ENCODE results near the gene PEAK3. TPM values are rescaled to one million over a fixed set of nuclear protein-coding genes. Genes with fewer than 3 reads are reported as not detected.
A peak's percentile ranks its signal among the peaks of the same experiment; 100 is the strongest.

Gene PEAK3
- total RNA-seq, 1 donor from 2014 or later: not detected

DNA sequence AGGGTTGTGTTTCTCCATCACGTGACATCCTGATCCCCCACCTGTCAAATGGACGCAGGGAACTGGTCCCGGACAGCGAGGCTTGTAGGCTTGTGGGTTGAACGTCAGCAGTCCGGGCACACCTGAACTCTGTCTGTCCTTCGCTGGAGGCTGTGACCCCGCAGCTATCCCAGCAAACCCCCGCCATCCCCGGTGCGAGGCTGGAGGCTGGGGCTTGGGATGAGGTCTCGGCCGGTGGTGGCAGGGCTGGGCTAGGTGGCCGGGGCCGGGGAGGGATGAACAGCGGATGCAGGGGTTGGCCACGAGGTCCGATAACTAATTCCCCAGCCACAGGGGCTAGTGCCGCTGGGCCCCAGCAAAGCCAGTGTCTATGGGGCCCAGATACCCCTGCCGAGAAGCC lies 37.6 kb upstream of the PEAK3 start:
- TF ChIP-seq, protein P1, sequence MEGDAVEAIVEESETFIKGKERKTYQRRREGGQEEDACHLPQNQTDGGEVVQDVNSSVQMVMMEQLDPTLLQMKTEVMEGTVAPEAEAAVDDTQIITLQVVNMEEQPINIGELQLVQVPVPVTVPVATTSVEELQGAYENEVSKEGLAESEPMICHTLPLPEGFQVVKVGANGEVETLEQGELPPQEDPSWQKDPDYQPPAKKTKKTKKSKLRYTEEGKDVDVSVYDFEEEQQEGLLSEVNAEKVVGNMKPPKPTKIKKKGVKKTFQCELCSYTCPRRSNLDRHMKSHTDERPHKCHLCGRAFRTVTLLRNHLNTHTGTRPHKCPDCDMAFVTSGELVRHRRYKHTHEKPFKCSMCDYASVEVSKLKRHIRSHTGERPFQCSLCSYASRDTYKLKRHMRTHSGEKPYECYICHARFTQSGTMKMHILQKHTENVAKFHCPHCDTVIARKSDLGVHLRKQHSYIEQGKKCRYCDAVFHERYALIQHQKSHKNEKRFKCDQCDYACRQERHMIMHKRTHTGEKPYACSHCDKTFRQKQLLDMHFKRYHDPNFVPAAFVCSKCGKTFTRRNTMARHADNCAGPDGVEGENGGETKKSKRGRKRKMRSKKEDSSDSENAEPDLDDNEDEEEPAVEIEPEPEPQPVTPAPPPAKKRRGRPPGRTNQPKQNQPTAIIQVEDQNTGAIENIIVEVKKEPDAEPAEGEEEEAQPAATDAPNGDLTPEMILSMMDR (IDR thresholded peaks at IDR 0.05; ENCODE audit: unreplicated experiment): no peak
- no peak overlapping the region for H3K4me3 Mint-ChIP-seq
- no peaks in the 10 kb centered on the region for H3K4me1 Mint-ChIP-seq
- peaks cover 7% of the 10 kb centered on the region for H3K36me3 Mint-ChIP-seq
- H3K27me3 Mint-ChIP-seq (ENCODE audit: low read depth): peaks cover 4% of the 10 kb centered on the region
- no peak for DNase-seq (ENCODE audit: low spot score in 2 of 2, unreplicated experiment in 2 of 2)
- peaks cover 11% of the 10 kb centered on the region for H3K9me3 Mint-ChIP-seq
- no peak overlapping the region for H3K27ac Mint-ChIP-seq

DNA sequence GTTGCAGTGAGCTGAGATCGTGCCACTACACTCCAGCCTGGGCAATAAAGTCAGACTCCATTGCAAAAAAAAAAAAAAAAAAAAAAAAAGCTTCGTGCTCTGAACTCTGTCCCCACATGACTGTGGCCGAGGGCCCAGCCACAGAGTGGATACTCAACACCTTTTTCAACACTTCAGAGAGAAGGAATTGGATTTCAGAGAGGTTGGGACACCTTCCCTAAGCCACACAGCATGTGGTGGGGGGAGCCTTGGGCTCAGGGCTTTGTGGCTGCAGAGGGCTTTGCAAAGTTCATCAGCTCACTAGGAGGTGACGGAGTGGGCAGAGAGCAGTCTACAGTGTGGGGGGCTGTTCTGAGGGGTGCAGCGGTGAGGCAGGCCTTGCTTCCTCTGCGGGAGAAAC lies 36.9 kb upstream of the PEAK3 start:
- TF ChIP-seq, protein P1 (IDR thresholded peaks at IDR 0.05; ENCODE audit: unreplicated experiment): no peak

DNA sequence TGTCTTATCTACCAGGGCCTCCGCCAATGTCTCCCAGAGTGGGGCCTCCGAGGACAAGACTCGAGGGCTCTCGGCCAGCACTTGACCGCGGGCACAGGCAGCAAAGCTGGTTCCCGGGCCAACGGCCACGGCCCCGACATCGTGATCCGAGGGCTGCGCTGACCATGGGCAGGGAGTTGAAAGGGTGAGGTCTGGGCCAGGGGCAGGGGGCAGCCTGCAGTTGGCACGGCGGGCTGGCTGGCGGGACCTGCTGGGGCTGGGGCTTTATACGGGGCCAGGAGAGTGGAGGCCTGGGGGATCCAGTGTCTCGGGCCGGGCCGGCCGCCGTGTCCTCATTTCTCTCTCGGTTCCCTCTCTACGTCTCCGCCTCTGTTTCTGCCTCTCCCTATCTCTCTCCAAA lies 35.8 kb upstream of the PEAK3 start:
- H3K4me1 Mint-ChIP-seq: no peaks in the 10 kb centered on the region
- DNase-seq (ENCODE audit: low spot score in 2 of 2, unreplicated experiment in 2 of 2): no peak
- TF ChIP-seq, protein P1 (IDR thresholded peaks at IDR 0.05; ENCODE audit: unreplicated experiment): no peak
- no peak overlapping the region for H3K4me3 Mint-ChIP-seq
- H3K27me3 Mint-ChIP-seq (ENCODE audit: low read depth): peaks cover 15% of the 10 kb centered on the region
- no peaks in the 10 kb centered on the region for H3K36me3 Mint-ChIP-seq
- peaks cover 12% of the 10 kb centered on the region for H3K9me3 Mint-ChIP-seq
- no peak overlapping the region for H3K27ac Mint-ChIP-seq

More for the DNA sequence above, 36.9 kb upstream of the PEAK3 start:
- no peak overlapping the region for H3K4me3 Mint-ChIP-seq
- no peaks in the 10 kb centered on the region for H3K4me1 Mint-ChIP-seq
- peaks cover 12% of the 10 kb centered on the region for H3K9me3 Mint-ChIP-seq
- H3K36me3 Mint-ChIP-seq: peaks cover 4% of the 10 kb centered on the region
- no peak for DNase-seq (ENCODE audit: low spot score in 2 of 2, unreplicated experiment in 2 of 2)
- peaks cover 5% of the 10 kb centered on the region for H3K27me3 Mint-ChIP-seq (ENCODE audit: low read depth)
- no peak overlapping the region for H3K27ac Mint-ChIP-seq

DNA sequence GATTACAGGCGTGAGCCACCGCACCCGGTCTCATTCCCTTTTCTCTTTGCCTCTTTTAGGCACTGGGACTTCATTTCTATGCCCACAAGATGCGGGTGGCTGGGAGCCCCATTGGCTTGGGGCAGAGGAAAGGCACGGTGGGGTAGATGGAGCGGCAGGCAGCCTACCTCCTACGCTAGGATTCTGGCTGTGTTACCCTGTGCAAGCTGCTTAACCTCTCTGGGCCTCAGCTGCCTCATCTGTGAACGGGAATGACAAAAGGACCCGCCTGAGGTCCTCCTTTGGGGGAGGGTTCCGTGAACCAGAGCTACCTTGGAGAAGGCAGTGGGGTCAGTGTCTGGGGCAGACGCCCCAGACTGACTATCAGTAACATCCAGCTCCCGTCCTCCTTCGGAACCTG lies 35.3 kb upstream of the PEAK3 start:
- Mint-ChIP-seq H3K4me1 (no peaks in the 10 kb centered on the region), H3K4me3 (no peak overlapping the region), H3K36me3 (no peaks in the 10 kb centered on the region), H3K9me3 (peaks cover 12% of the 10 kb centered on the region), H3K27me3 (ENCODE audit: low read depth) (peaks cover 17% of the 10 kb centered on the region), H3K27ac (no peak overlapping the region)
- no peak for DNase-seq (ENCODE audit: low spot score in 2 of 2, unreplicated experiment in 2 of 2)
- TF ChIP-seq, protein P1 (IDR thresholded peaks at IDR 0.05; ENCODE audit: unreplicated experiment): no peak

DNA sequence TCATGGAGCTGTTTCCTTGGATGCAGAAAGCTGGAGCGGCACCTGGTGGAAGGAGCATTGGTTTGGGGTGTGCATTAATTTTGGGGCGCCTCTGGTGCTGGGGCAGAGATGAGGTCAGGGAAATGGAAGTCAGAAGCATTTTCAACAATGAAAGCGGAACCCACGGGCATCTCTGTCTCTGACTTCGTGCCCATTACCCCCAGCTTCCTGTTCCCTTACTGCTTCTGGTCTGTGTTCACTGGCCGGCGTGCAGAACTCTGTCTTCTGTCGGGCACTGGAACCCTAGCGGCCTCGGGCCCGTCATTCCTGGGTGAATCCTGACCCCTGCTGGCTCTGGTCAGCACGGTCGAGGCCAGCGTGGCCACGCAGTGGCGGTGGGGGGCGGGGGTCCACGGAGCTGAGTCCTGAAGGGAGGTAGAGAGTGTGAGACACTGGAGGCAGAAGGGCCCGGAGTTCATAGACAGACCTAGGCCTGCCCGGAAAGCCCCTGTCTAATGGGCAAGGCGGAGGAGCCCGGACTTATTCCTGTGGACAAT lies 33.9 kb upstream of the PEAK3 start:
- TF ChIP-seq, protein P1 (IDR thresholded peaks at IDR 0.05; ENCODE audit: unreplicated experiment): peak; percentile 18
- H3K27ac Mint-ChIP-seq: no peak overlapping the region
- H3K9me3 Mint-ChIP-seq: peaks cover 12% of the 10 kb centered on the region
- H3K36me3 Mint-ChIP-seq: no peaks in the 10 kb centered on the region
- no peaks in the 10 kb centered on the region for H3K4me1 Mint-ChIP-seq
- H3K27me3 Mint-ChIP-seq (ENCODE audit: low read depth): peaks cover 21% of the 10 kb centered on the region
- no peak for DNase-seq (ENCODE audit: low spot score in 2 of 2, unreplicated experiment in 2 of 2)
- H3K4me3 Mint-ChIP-seq: no peak overlapping the region

All from mesothelial cell of epicardium (in vitro differentiated cells).